Retinal pigment epithelial cell (primary cell): ENCODE measurements around the gene TMSB4X.

Experiments
- DNase-seq: peaks from one replicate; pipeline ENCODE4 v3.0.0-alpha.2; 2010; ENCODE audit warnings: low read depth
- H3K4me3 ChIP-seq: 2 replicates; pipeline ENCODE4 v1.5.1; 2011; ENCODE audit warnings: mild to moderate bottlenecking, low read length, control low read depth, moderate library complexity
- TF ChIP-seq, protein P1 (sequence below): conservative IDR thresholded peaks from 2 replicates; pipeline ENCODE4 v1.5.1; 2011; ENCODE audit warnings: low read depth, low read length, control low read depth, inconsistent platforms

Gene TMSB4X

DNA sequence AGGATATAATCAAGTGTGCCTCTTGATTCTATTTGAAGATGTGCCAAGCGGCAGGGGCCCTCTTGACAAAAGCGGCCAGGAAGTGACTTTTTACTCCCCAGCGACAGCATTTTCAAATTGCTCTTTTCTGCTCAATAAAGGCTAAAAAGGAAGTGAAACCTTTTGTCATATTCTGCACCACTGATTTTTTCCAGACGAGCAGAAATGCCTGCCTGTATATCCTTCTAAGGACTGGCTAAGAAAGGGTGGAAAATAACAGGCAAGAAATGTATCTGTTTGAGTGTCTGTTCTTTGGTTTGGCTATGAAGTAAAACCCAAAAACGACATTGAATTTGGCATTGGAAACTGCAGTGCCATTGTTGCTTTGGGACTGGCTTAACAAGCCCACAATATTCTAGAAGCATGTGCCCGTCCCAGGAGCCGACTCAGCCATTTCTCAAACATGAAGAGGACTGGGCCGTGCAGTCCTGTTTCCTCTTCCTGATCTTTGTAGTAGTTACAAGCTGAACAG lies 25.4 kb downstream of the TMSB4X start:
- DNase-seq = no peak
- TF ChIP-seq, protein P1, sequence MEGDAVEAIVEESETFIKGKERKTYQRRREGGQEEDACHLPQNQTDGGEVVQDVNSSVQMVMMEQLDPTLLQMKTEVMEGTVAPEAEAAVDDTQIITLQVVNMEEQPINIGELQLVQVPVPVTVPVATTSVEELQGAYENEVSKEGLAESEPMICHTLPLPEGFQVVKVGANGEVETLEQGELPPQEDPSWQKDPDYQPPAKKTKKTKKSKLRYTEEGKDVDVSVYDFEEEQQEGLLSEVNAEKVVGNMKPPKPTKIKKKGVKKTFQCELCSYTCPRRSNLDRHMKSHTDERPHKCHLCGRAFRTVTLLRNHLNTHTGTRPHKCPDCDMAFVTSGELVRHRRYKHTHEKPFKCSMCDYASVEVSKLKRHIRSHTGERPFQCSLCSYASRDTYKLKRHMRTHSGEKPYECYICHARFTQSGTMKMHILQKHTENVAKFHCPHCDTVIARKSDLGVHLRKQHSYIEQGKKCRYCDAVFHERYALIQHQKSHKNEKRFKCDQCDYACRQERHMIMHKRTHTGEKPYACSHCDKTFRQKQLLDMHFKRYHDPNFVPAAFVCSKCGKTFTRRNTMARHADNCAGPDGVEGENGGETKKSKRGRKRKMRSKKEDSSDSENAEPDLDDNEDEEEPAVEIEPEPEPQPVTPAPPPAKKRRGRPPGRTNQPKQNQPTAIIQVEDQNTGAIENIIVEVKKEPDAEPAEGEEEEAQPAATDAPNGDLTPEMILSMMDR = no peak
- H3K4me3 ChIP-seq = no peak overlapping the region

DNA sequence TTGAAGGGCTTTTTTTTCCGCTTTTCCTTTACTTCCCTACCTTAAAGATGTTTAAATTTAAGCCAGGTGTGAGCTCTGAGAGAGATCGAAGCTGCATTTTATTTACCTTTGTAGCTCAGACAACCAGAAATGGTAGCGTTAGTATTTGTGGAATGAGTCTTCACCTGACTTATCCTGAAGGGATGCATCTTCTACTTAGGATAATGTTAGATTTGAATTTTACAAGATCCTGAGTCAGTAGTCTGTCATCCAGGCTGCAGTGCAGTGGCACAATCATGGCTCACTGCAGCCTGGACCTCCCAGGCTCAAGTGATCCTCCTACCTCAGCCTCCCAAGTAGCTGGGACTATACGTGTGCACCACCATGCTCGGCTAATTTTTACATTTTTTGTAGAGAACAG lies 26.2 kb downstream of the TMSB4X start:
- no peak for DNase-seq
- no peak overlapping the region for H3K4me3 ChIP-seq

GRCh38 chrX:13001961-13002671 lies 27.2 kb downstream of the TMSB4X start:
- TF ChIP-seq, protein P1 = no peak
- no peak for DNase-seq
- no peak overlapping the region for H3K4me3 ChIP-seq

More for the DNA sequence above, 26.2 kb downstream of the TMSB4X start:
- TF ChIP-seq, protein P1 = no peak

DNA sequence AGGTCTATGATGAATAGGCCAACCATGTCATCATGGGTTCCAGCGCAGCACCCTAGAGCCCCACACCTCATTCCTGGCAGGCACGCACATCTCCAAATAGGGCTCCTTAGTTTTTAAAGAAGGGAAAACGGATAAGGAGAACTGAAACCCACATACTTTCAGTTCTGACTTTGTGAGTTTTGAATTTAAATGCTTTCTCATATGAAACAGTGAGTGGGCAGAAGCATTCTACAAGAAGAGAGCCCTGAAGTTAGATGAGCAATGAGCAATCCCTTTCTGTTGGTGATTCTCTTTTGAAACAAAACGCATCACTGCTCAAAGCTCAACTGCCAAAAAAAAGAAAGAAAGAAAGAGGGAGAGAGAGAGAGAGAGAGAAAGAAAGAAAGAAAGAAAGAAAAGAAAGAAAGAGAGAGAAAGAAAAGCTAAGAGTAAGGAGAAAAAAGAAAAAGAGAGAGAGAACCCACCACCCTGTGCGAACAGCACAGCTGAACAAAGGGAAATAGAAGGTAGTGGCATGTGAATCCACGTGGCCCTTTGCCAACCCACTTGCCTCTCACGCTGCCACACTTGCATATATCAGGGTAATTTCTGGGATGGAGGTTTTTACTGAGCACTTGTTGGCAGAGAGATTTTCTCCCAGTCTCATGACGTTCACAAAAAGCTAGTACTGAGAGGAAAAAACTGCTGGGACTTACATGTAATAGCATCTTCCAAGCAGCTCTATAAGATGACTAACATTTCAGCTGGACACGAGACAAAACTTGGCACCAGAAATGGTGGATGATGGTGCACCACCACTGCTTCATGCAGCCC lies 31.0 kb downstream of the TMSB4X start:
- no peak overlapping the region for H3K4me3 ChIP-seq
- DNase-seq = peak; percentile 66
- TF ChIP-seq, protein P1 = no peak

- DNase-seq = no peak
- TF ChIP-seq, protein P1 = no peak
- no peak overlapping the region for H3K4me3 ChIP-seq
Measured at GRCh38 chrX:13007519-13008188, 32.7 kb downstream of the TMSB4X start.

DNA sequence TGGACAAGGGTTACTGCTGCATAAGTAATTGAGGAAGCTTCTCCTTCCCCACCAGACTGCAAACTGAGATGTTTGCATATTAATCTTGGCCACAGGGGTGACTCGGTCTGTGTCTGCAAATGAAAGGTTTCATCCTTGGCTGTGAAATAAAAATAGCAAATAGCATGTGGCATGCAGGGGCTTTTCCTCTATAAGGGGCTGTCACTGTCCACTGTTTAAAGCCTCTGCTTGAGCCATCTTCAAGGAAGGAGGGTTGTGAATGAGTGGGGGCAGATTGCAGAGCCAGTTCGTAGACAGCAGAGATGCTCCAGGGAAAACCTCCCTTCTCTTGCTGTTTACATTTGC lies 33.3 kb downstream of the TMSB4X start:
- H3K4me3 ChIP-seq = no peak overlapping the region
- no peak for DNase-seq

More for the DNA sequence above, 33.3 kb downstream of the TMSB4X start:
- TF ChIP-seq, protein P1 = no peak
